Parietal lobe (tissue), 2 donors: ENCODE results near the gene MTHFD1. TPM values are rescaled to one million over a fixed set of nuclear protein-coding genes. Genes with fewer than 3 reads are reported as not detected.

ENCODE experiments used
- small RNA-seq: library from RNA; depleted of rRNA; stranded (forward); fragments of <200 nt; gene quantifications from one replicate; pipeline ENCODE3, GENCODE V24; 2014; ENCODE audit warnings: low replicate concordance
- total RNA-seq: library from RNA; depleted of rRNA; stranded (reverse); fragments of >200 nt; gene quantifications from one replicate; pipeline ENCODE4 v1.2.3, GENCODE V29; 2014

Gene MTHFD1
- total RNA-seq: 39.1 TPM

DNA sequence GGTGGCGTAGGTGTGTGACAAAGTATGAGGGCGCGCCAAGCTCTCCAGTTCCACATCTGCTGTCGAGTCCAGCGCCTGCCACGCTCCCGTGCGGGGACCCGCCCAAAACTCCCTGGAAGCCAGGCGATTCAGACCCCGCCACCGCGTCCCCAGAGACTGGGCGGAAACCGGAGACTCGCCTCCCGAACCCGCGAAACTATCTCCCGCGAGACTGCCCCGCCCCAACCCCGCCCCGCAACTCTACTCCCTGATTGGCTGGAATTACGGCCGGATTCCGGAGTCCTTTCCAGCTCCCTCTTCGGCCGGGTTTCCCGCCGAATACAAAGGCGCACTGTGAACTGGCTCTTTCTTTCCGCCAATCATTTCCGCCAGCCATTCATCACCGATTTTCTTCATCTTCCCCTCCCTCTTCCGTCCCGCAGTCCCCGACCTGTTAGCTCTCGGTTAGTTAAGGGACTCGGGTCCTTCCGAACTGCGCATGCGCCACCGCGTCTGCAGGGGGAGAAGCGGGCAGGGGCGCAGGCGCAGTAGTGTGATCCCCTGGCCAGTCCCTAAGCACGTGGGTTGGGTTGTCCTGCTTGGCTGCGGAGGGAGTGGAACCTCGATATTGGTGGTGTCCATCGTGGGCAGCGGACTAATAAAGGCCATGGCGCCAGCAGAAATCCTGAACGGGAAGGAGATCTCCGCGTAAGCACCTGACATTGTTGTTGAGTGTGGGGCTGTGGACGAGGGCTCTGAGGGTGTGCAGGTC, at the start of gene MTHFD1:
MTHFD1 (plus strand) TSS at position 572 of the 751 bp plus-strand sequence; CDS start at position 647, 75 bp downstream.

DNA sequence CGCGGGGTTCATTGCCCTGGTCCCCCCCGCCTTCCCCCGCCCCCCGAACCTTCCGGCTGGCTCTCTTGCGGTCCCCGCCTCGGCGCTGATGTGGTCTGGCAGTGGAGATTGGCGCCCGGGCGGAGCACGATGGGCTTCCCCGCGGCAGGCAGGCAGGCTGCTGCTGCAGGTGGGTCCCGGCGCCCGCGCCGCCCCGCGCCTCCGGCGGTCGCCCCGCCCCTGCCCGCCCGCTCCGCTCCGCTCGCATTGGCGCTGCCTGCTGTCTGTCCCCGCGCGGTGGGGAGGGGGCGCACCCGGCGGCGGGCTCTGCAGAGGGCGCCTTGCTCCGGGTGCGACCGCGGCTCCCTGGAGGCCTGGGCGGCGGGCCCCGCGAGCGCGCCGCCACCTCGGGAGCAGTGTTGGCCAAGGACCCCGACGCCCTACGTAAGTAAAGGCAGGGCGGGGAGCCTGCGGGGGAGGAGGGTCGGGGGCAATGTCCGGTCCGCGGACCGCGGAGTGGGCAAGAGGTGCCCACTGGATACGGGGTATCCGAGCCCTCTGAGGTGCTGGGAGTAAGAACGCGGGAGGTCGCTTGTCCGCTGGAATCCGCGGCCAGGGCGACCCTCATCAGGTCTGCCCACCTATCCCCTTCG, 77.2 kb downstream of the MTHFD1 start, which contains the start of gene AKAP5:
AKAP5 (plus strand) TSS at position 309 of the 632 bp plus-strand sequence. CDS start 2,896 bp downstream, outside the sequence.

GRCh38 chr14:64503434-64504309, 115.5 kb downstream of the MTHFD1 start, which contains the start of gene ZBTB25:
TSS of gene ZBTB25 (minus strand) at chr14:64503838. CDS start at chr14:64490533, 13,305 bp downstream.

DNA sequence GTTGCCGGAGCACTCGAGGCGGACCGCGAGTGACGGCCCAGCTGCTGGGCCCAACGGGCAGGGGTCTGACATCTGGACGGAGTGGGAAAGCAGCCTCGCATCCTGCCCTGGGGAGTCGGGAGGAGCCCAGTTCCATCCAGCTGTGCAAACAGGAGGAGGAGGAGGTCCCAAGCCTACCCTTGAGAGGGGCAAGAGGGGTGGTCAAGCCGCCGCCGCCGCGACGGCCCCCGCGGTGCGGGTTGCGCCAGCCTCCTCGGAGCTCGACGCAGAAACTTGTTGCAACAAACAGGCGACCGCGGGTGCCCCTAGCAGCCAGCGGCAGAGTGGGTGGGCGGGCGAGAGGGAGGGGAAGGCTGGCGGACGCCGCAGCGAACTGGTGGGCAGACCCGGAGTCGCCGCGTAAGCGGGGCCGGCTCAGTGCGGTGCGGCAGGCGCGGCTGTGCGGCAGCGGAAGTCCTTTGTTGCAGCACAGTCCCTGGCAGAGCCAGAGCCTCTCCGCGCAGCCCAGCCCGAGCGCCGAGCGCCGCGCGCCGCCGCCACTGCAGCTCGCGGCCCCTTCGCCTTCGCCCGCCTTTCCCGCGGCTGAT, 116.2 kb downstream of the MTHFD1 start, which contains the start of gene ZBTB1:
ZBTB1 (plus strand) TSS at position 461 of the 587 bp plus-strand sequence. CDS start 16,735 bp downstream, outside the sequence.

Small RNA genes within 50 kb of the gene (small RNA-seq; reads per million reads assigned to genes)
- gene AL161756.2: not detected

Other genes with a start within 250 kb of the MTHFD1 start
- 1.9 TPM for gene ESR2, start 94.0 kb upstream of the MTHFD1 start, total RNA-seq
- 19.1 TPM for gene AKAP5, start 77.1 kb downstream of the MTHFD1 start, total RNA-seq
- gene ZBTB25, start 115.5 kb downstream of the MTHFD1 start, total RNA-seq: 21.0 TPM
- gene ZBTB1, start 116.4 kb downstream of the MTHFD1 start, total RNA-seq: 47.6 TPM
- 10.3 TPM for gene HSPA2, start 152.4 kb downstream of the MTHFD1 start, total RNA-seq
- not detected for gene PPP1R36, start 161.6 kb downstream of the MTHFD1 start, total RNA-seq